Parathyroid adenoma (tissue), 2 donors: ENCODE data around the gene PDS5B.
A peak's percentile ranks its signal among the peaks of the same experiment; 100 is the strongest.

ENCODE experiments used
- H2AFZ ChIP-seq: fragments of 300-600 bp; sonication (generic); one replicate; pipeline ENCODE4 v1.7.0; 2017; ENCODE audit warnings: antibody characterized with exemption, mild to moderate bottlenecking
- H3K27ac ChIP-seq: fragments of 300-600 bp; sonication (generic); one replicate; pipeline ENCODE4 v1.7.0; 2017
- H3K27me3 ChIP-seq: fragments of 300-600 bp; sonication (generic); one replicate; pipeline ENCODE4 v1.7.0; 2017; ENCODE audit warnings: low read length; ENCODE audit not compliant: control insufficient read depth, insufficient read depth
- H3K36me3 ChIP-seq: fragments of 300-600 bp; sonication (generic); one replicate; pipeline ENCODE4 v1.7.0; 2017; ENCODE audit warnings: low read length; ENCODE audit not compliant: control insufficient read depth, insufficient read depth
- H3K4me1 ChIP-seq: fragments of 300-600 bp; sonication (generic); one replicate; pipeline ENCODE4 v1.7.0; 2017; ENCODE audit warnings: control low read depth
- H3K4me2 ChIP-seq: fragments of 300-600 bp; sonication (generic); one replicate; pipeline ENCODE4 v1.7.0; 2017; ENCODE audit warnings: low read length
- H3K4me3 ChIP-seq: fragments of 300-600 bp; sonication (generic); one replicate; pipeline ENCODE4 v1.7.0; 2017; ENCODE audit warnings: low read depth, low read length
- H3K79me2 ChIP-seq: fragments of 300-600 bp; sonication (generic); one replicate; pipeline ENCODE4 v1.7.0; 2017; ENCODE audit warnings: control low read depth
- H3K9ac ChIP-seq: fragments of 300-600 bp; sonication (generic); one replicate; pipeline ENCODE4 v1.7.0; 2017; ENCODE audit warnings: mild to moderate bottlenecking
- H3K9me3 ChIP-seq: fragments of 300-600 bp; sonication (generic); one replicate; pipeline ENCODE4 v1.7.0; 2017; ENCODE audit warnings: low read length; ENCODE audit not compliant: control insufficient read depth
- TF ChIP-seq, protein P1 (sequence below): fragments of 300-600 bp; sonication (generic); IDR thresholded peaks from one replicate; pipeline ENCODE4 v1.7.0; 2017; ENCODE audit warnings: antibody characterized with exemption, mild to moderate bottlenecking
- donor health status: primary hyperparathyroidism.

PDS5B gene, protein sequence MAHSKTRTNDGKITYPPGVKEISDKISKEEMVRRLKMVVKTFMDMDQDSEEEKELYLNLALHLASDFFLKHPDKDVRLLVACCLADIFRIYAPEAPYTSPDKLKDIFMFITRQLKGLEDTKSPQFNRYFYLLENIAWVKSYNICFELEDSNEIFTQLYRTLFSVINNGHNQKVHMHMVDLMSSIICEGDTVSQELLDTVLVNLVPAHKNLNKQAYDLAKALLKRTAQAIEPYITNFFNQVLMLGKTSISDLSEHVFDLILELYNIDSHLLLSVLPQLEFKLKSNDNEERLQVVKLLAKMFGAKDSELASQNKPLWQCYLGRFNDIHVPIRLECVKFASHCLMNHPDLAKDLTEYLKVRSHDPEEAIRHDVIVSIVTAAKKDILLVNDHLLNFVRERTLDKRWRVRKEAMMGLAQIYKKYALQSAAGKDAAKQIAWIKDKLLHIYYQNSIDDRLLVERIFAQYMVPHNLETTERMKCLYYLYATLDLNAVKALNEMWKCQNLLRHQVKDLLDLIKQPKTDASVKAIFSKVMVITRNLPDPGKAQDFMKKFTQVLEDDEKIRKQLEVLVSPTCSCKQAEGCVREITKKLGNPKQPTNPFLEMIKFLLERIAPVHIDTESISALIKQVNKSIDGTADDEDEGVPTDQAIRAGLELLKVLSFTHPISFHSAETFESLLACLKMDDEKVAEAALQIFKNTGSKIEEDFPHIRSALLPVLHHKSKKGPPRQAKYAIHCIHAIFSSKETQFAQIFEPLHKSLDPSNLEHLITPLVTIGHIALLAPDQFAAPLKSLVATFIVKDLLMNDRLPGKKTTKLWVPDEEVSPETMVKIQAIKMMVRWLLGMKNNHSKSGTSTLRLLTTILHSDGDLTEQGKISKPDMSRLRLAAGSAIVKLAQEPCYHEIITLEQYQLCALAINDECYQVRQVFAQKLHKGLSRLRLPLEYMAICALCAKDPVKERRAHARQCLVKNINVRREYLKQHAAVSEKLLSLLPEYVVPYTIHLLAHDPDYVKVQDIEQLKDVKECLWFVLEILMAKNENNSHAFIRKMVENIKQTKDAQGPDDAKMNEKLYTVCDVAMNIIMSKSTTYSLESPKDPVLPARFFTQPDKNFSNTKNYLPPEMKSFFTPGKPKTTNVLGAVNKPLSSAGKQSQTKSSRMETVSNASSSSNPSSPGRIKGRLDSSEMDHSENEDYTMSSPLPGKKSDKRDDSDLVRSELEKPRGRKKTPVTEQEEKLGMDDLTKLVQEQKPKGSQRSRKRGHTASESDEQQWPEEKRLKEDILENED (N-terminal part only)

GRCh38 chr13:32586080-32586900 lies at the start of gene PDS5B:
PDS5B (plus strand) TSS chr13:32586452; CDS start chr13:32648773, 62,321 bp downstream.
- Histone ChIP-seq H3K27me3 (no peaks in the 10 kb centered on the region), H3K9me3 (no peaks in the 10 kb centered on the region), H3K4me3 (peak within 1 kb of the TSS; percentile 82), H3K36me3 (no peaks in the 10 kb centered on the region), H3K4me1 (no peaks in the 10 kb centered on the region), H3K79me2 (peaks cover 6% of the 10 kb centered on the region), H3K27ac (peak within 1 kb of the TSS; percentile 65), H3K9ac (no peak within 1 kb of the TSS), H2AFZ (peak within 1 kb of the TSS; percentile 88), H3K4me2 (peak within 1 kb of the TSS; percentile 96)
- TF ChIP-seq, protein P1, sequence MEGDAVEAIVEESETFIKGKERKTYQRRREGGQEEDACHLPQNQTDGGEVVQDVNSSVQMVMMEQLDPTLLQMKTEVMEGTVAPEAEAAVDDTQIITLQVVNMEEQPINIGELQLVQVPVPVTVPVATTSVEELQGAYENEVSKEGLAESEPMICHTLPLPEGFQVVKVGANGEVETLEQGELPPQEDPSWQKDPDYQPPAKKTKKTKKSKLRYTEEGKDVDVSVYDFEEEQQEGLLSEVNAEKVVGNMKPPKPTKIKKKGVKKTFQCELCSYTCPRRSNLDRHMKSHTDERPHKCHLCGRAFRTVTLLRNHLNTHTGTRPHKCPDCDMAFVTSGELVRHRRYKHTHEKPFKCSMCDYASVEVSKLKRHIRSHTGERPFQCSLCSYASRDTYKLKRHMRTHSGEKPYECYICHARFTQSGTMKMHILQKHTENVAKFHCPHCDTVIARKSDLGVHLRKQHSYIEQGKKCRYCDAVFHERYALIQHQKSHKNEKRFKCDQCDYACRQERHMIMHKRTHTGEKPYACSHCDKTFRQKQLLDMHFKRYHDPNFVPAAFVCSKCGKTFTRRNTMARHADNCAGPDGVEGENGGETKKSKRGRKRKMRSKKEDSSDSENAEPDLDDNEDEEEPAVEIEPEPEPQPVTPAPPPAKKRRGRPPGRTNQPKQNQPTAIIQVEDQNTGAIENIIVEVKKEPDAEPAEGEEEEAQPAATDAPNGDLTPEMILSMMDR, result peak; percentile 54

- H3K4me3 ChIP-seq, result peak overlapping the region; percentile 80
- peaks cover 25% of the 10 kb centered on the region for H3K79me2 ChIP-seq
- no peaks in the 10 kb centered on the region for H3K36me3 ChIP-seq
- peaks cover 2% of the 10 kb centered on the region for H3K4me1 ChIP-seq
- H3K4me2 ChIP-seq, result peak overlapping the region; percentile 92
- peak overlapping the region; percentile 42 for H3K9ac ChIP-seq
- H3K27ac ChIP-seq, result peak overlapping the region; percentile 90
- no peaks in the 10 kb centered on the region for H3K27me3 ChIP-seq
- H2AFZ ChIP-seq, result peak overlapping the region; percentile 73
- no peaks in the 10 kb centered on the region for H3K9me3 ChIP-seq
- TF ChIP-seq, protein P1, result no peak
Measured at GRCh38 chr13:32537580-32538142, 48.6 kb upstream of the PDS5B start.

DNA sequence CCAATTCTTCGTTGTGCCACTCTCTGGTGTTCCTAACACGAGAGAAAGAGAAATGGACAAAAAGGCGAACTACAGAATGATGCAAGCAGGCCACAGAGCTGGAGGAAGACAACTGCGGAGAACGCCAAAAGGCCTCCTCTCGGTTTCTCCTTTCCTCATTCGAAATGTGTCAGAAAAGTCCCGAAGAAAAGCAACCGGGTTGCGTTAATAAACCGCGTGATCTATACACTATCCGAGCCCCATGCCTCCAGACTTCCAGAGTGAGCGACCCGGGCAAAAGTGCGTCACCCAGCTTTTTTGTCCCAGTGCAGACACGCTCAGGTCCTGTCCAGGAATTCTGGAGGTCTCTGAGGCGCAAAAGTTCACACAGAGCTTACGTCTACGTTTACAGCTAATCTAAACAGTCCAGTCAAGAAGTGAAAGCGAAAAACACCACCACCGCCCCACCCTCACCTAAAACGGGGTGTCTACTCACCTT lies 48.1 kb upstream of the PDS5B start:
- Histone ChIP-seq H3K9ac (peak overlapping the region; percentile 42), H3K27me3 (no peaks in the 10 kb centered on the region), H3K4me1 (peaks cover 2% of the 10 kb centered on the region), H3K9me3 (no peaks in the 10 kb centered on the region), H3K36me3 (no peaks in the 10 kb centered on the region), H3K4me3 (peak overlapping the region; percentile 80), H3K79me2 (peaks cover 25% of the 10 kb centered on the region), H2AFZ (peak overlapping the region; percentile 73), H3K4me2 (peak overlapping the region; percentile 92), H3K27ac (peak overlapping the region; percentile 90)
- TF ChIP-seq, protein P1, result no peak
